HL-60/S4 treated with phorbol 12-myristate 13-acetate at 8.2 ng/mL for 4 days and 3 days (cell line): ENCODE data around the gene DCAF8L1.
"Not testable (repeated sequence)": the region's sequence is repeated elsewhere in the genome, so short reads cannot be mapped to it uniquely, and the experiment has no call there.

ENCODE experiments used
- in situ Hi-C: fragments of 300-500 bp; cut with MboI; formaldehyde crosslinking; loops from 2 replicates; pipeline ENCODE4 v1.15.0; 2022; ENCODE audit warnings: low sequenced_read_pairs

DCAF8L1 gene

GRCh38 chrX:27981349-27981748, at the start of gene DCAF8L1:
DCAF8L1 (minus strand) TSS chrX:27981449; CDS start chrX:27981334, 115 bp downstream.
- in situ Hi-C loops, result no loop called here

DNA sequence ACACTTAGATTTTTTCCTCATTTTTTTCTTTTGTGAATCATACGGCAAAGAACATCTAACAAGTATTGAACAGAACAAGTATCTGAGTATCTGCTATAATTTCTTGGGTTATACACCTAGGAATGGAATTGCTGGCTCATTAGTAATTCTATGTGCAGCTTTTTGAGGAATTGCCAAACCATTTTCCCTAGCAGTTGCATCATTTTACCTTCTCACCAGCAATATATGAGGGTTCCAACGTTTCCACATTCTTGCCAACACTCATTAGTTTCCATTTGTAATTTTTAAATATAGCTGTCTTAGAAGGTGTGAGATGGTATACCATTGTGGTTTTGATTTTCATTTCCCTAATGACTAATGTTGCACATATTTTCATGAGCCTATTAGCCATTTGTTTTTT, 41.1 kb upstream of the DCAF8L1 start:
- in situ Hi-C loops, result no loop called here

DNA sequence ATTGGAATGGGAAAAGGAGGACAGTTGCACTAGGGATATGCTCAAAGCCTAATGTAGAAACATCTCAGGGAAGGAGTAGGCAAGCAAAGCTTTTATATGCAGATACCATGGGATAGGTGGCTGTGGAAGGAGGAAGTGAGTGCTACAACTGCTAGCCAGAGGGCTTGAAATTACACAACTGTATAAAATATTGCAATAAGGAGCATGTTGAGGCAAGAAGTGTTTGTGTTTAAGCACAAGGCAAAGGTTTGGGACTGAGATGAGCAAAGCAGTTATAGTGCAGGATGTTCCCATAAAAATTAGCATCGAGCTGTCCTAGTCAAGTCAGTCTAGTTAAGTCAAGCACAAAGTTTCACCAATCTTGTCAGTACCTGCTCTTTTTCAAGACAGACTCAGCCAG, 35.6 kb upstream of the DCAF8L1 start:
- in situ Hi-C loops, result no loop called here

- in situ Hi-C loops, result no loop called here
Observed at GRCh38 chrX:28015993-28016392, 34.7 kb upstream of the DCAF8L1 start.

GRCh38 chrX:28010875-28011274, 29.6 kb upstream of the DCAF8L1 start:
- in situ Hi-C loops, result no loop called here

- in situ Hi-C loops, result no loop called here
Observed at GRCh38 chrX:27998666-27999065, 17.4 kb upstream of the DCAF8L1 start.

- in situ Hi-C loops, result no loop called here
Observed at GRCh38 chrX:27997622-27998021, 16.4 kb upstream of the DCAF8L1 start.

DNA sequence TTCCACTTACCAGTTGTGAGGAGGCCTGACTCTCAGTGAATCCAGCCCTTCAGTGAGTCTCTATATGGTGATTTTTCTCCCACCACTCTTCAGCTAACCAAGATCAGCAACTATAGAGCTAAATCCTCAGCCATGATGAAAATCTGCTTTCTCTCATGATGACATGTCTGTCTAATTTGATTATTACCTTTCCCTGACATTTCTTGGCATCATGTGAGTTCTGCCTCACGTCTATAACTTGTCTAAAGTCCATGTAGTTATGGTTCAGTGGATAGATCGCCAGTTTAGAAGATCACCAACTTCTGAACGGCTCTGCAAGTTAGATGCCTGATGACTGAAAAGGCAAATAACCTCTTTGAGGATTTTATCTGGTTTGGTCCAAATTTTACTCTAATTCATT, 14.9 kb upstream of the DCAF8L1 start:
- in situ Hi-C loops, result no loop called here

DNA sequence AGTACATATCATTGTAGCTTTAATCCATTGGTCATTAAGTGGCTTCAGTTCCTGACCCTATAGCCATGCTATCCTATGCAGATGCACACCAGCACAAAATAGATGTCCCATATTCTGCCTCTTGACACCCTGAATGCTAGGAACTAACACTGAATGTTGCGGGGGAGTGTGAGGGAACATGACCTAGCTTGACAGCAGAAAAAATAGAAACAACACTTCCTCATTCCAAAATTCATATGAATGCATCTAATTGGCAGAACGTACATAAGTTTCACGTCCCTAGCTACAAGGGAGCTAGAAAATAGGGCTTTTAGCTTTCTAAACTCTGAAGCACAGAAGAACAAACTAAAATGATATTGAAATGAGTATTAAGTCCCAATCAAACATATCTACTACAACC, 14.4 kb upstream of the DCAF8L1 start:
- in situ Hi-C loops, result no loop called here

DNA sequence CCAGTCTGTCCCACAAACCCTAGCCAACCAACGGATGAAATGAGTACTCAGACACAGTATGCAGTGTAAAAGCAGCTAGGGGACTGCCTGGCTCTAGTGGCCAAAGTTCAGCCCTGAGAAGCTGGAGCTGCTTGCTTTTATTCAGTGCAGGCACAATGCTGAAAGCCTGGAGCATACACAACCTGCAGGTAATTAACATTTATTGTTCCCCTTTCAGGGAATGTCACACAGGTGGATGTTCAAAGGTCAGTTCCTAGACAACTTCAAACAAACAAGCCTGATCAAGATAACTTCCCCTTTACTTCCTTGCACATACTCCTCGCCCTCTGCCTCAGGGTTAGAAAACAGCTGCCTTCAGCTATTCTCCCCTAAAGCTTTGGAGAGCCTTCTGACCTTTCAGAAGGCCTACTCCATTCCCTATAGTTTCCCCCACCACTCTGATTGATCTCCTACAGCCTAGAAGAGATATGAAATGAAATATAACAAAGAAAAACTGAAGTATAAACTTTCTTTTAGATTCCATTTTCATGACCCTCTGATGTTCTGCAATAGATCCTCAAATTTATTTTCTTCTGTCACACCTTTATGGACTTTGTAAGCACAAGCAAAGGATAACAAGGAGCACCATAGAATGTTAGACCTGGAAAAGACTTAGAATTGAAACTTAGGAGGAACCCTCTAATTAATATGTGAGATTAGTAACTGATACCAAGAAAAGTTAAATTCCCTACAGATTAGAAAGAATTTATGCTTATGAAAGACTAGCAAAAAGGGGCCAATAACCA, 6.8 kb upstream of the DCAF8L1 start:
- in situ Hi-C loops, result no loop called here

DNA sequence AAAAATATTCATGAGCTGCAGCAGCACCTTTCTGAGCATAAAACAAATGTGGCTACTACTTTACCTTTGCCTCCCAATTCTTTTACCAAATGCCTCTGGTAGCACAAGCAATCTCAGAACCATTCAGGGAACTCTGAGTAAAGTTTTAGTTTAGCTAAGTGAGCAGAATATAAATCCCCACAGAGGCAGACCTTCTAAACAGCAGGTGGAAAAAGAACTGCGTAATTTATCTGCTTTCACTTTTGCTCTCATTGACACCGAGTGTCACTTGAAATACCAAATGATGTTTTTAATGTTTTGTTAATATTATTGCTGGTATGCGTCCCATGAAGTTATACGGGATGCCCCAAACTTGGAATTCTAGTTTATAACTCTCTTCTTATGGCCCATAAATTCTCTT, 4.3 kb downstream of the DCAF8L1 start:
- in situ Hi-C loops, result not testable (repeated sequence)

GRCh38 chrX:27976284-27976683, 5.0 kb downstream of the DCAF8L1 start:
- in situ Hi-C loops, result no loop called here

DNA sequence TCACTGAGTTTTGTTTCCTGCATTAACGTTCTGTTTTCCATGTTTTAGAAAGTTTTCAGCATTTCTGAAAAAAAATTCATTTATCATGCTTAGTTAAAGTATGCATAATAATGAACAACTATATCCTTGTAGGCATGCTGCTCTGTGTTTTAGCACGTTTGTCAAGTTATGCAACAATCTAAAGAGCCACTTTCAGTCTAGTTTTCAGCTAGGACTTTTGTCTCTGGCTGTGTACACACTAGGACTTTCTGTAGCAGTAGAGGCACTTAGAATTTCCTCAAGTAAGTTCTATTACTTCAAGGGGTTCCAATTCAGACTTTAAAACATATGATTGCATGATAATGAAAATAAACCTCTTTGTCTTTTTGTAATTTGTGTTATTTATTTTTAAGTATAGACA, 12.4 kb downstream of the DCAF8L1 start:
- in situ Hi-C loops, result no loop called here

DNA sequence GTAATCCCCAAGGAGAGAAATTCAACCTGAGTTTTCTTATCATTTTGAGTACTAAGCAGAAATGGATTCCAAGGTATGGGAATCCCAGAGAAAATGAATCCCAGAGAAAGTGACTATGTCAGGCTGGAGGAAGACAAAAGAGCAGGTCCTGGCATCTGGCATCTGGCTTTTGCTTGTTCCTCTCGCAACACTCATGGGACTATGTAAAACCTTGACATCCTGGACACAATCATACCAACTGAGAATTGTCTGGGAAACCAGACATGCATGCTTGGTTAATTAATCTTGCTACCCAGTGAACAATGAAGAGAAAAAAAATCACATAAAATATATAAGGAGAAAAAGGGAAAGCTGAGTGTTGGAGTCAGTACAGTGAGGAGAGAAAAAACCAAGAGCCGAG, 12.9 kb downstream of the DCAF8L1 start:
- in situ Hi-C loops, result no loop called here

DNA sequence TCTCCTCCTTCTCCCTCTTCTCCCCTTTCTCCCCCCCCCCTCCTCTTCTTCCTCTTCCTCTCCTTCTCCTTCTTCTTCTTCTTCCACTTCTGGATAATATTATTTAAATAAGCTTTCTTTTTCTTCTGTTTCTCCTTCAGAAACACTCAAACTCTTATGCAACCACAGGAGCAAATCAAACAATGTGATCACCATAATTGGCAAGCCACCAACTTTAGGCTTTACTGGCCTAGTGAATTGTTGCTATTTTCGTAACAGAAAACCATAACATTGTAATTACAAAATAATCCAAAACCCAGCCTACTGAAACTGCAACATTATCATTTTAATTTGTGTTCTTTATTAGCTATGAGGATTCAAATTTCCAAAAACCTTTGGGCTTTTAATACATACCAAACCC, 14.3 kb downstream of the DCAF8L1 start:
- in situ Hi-C loops, result no loop called here

DNA sequence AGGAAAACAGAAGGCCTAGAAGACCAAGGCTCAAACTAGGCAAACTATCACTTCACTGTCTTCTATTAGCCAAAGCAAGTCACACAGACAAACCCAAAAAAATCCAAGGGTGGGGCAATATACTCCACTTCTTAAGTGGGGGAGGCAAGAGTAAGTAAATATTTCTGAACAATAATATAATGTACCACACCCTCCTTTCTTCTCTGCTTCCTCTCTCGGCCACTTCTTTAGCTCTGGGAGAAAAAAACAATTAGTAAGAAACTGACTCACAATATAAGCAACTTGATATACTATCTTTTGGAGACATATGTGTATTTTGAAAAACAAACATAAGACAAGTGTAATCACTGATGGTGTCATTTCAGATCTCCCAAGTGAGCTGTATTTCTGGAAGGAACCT, 14.8 kb downstream of the DCAF8L1 start:
- in situ Hi-C loops, result no loop called here

DNA sequence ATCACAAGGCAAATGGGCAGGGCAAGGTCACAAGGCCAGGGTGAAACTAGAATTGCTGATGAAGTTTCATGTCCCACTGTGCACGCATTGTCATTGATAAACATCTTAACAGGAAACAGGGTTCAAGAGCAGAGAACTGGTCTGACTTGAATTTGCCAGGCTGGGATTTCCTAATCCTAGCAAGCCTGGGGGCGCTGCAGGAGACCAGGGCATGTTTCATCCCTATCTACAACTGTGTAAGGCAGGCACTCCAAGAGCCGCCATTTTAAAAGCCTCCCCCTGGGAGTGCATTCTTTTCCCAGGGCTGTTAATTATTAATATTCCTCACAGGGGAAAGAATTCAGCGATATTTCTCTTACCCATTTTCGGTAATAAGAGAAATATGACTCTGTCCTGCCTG, 15.9 kb downstream of the DCAF8L1 start:
- in situ Hi-C loops, result not testable (repeated sequence)

DNA sequence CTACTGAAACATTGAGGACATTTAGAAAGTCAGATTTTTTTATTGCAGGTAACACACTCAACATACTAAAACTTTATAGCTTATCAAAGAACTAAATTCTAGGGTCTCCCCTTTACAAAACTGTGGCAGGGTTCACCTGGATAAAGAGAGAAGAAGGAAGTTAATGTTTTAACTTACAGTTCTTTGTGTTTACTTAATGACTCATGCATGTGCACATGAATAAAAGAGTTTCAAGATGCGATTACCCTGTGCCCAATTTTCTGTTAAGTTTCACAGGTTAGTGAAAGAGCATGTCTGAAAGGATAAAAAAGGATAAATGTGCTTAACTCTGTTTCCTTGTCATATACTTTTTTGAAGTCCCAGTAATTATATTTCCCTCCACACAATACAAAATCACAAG, 16.8 kb downstream of the DCAF8L1 start:
- in situ Hi-C loops, result no loop called here

DNA sequence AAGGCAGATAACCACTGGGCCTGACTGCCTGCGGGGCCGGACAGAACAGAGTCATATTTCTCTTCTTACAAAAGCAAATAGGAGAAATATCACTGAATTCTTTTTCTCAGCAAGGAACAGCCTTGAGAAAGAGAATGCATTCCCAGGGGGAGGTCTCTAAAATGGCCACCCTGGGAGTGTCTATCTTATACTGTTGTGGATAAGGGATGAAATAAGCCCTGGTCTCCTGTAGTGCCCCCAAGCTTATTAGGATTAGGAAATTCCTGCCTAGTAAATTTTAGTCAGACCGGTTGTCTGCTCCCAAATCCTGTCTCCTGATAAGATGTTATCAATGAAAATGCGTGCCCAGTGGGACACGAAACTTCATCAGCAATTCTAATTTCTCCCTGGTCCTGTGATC, 20.8 kb downstream of the DCAF8L1 start:
- in situ Hi-C loops, result not testable (repeated sequence)

GRCh38 chrX:27953171-27953570, 28.1 kb downstream of the DCAF8L1 start:
- in situ Hi-C loops, result no loop called here

GRCh38 chrX:27933361-27933760, 47.9 kb downstream of the DCAF8L1 start:
- in situ Hi-C loops, result no loop called here
